GM12864 (cell line): ENCODE data around the gene VGLL4.

ENCODE experiments used
- DNase-seq: peaks from one replicate; pipeline ENCODE4 v3.0.0-alpha.2; 2011; ENCODE audit warnings: low read depth
- H3K4me3 ChIP-seq: 2 replicates; pipeline ENCODE4 v1.5.1; 2011; ENCODE audit warnings: mild to moderate bottlenecking, low read depth, low read length, control low read depth
- CTCF ChIP-seq: IDR thresholded peaks from 2 replicates; pipeline ENCODE4 v1.5.1; 2011; ENCODE audit warnings: low read depth, mild to moderate bottlenecking, moderate library complexity, low read length, control low read depth, inconsistent platforms; ENCODE audit errors: missing control alignments

The VGLL4 gene

DNA sequence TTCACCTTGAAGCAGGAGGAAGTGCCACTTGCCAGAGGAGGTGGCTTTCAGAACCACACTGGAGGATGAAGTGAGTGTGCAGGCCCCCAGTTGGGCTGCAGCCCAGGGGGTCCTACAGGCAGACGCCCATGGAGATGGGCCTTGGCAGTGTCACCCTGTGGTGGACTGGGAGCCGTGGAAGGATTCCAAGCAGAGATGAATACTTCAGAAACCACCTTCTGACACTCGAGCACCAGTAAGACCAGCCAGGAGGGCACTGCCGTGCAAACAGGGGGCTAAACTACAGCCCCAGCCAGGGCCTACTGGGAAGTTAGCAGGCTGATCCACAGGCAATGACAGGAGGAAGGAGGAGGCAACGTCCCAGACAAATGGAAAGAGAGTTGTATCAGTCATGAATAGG, 55.4 kb downstream of the VGLL4 start:
- DNase-seq = no peak
- no peak overlapping the region for H3K4me3 ChIP-seq
- TF ChIP-seq CTCF = no peak

DNA sequence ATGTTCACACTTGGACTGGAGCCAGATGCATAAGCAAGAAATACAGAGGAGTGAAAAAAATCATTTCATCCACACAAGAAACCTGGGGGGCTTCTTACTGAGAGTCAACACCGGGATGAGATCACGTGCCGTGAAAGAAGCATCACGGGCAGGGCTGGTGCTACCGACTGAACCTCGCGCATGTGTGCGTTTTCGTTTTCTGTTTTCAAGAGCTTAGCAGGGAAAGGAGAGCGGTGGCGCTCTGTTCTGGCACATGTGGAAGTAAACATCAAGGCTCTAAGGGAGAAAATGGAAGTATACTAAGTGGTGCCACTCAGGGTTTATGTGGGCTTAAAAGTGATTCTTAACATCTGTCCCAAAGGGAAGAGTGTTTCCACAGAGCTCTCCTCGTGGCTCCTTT, 55.9 kb downstream of the VGLL4 start:
- no peak for DNase-seq
- H3K4me3 ChIP-seq = no peak overlapping the region
- no peak for TF ChIP-seq CTCF

- DNase-seq = no peak
- H3K4me3 ChIP-seq = no peak overlapping the region
- no peak for TF ChIP-seq CTCF
These were observed 59.1 kb downstream of the VGLL4 start for GRCh38 chr3:11584570-11584969.

DNA sequence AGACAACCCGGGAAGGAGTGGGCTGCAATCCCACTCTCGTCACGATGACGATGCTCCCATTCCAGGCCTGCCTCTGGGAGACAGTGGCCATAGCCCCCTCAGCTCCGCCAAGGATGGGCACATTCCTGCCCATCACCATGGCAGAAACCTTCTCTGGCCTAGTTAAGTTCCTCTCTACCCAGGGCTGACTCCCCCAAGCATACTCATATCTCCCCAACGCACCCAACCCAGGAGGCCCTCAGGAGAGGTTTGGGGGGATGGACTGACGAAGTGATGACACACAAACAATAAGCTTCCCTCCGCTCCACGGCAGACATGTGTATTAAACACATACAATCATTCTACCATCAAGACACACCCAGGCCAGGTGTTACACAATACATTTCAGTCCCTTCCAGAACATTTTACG, 60.1 kb downstream of the VGLL4 start:
- no peak overlapping the region for H3K4me3 ChIP-seq
- DNase-seq = no peak

GRCh38 chr3:11583235-11583634, 60.5 kb downstream of the VGLL4 start:
- no peak for DNase-seq
- no peak for TF ChIP-seq CTCF
- no peak overlapping the region for H3K4me3 ChIP-seq

More for the DNA sequence above, 60.1 kb downstream of the VGLL4 start:
- TF ChIP-seq CTCF = no peak

- no peak for DNase-seq
- no peak for TF ChIP-seq CTCF
- no peak overlapping the region for H3K4me3 ChIP-seq
These were observed 61.3 kb downstream of the VGLL4 start for GRCh38 chr3:11582191-11582968.
